Natural killer cell (primary cell): ENCODE measurements around the gene LIPG. TPM values are rescaled to one million over a fixed set of nuclear protein-coding genes. Genes with fewer than 3 reads are reported as not detected.

ENCODE experiments used
- ATAC-seq, 3 donors: fragments of 150-1000 bp in 2 of 3; fragments of 200-7000 bp in 1 of 3; cut with Tn5 transposase; 1 replicate in 1 of 3; 2 replicates in 2 of 3; pipeline ENCODE4 v1.10.0; 2021; ENCODE audit warnings: mild to moderate bottlenecking in 2 of 3, moderate library complexity in 2 of 3
- DNase-seq, 2 donors: peaks; one replicate each; pipeline versions ENCODE4 v3.0.0 to v3.0.0-alpha.2; 2013 to 2021; ENCODE audit warnings: mixed read lengths in 1 of 2
- H3K27ac ChIP-seq: one replicate; pipeline ENCODE4 v1.5.1; 2013; ENCODE audit warnings: mild to moderate bottlenecking, low read length
- H3K27me3 ChIP-seq: one replicate; pipeline ENCODE4 v1.6.1; 2013; ENCODE audit warnings: low read length; ENCODE audit not compliant: control insufficient read depth, insufficient read depth
- H3K36me3 ChIP-seq: one replicate; pipeline ENCODE4 v1.6.1; 2013; ENCODE audit warnings: low read length; ENCODE audit not compliant: control insufficient read depth, insufficient read depth
- H3K4me1 ChIP-seq: one replicate; pipeline ENCODE4 v1.6.1; 2013; ENCODE audit warnings: low read length; ENCODE audit not compliant: control insufficient read depth, insufficient read depth
- H3K4me3 ChIP-seq: one replicate; pipeline ENCODE4 v1.5.1; 2013; ENCODE audit warnings: low read length
- H3K9me3 ChIP-seq: one replicate; pipeline ENCODE4 v1.6.1; 2013; ENCODE audit warnings: low read length; ENCODE audit not compliant: control insufficient read depth, insufficient read depth
- H3K27ac Mint-ChIP-seq, 2 donors: one replicate each; pipeline ENCODE4 v1.8.0; 2022; ENCODE audit warnings: mild to moderate bottlenecking in 2 of 2, mixed read lengths in 2 of 2, moderate library complexity in 1 of 2
- H3K27me3 Mint-ChIP-seq, 2 donors: one replicate each; pipeline ENCODE4 v1.8.0; 2022; ENCODE audit warnings: low read depth in 2 of 2, mixed read lengths in 2 of 2
- H3K36me3 Mint-ChIP-seq: one replicate; pipeline ENCODE4 v1.8.0; 2022; ENCODE audit warnings: mixed read lengths
- H3K4me1 Mint-ChIP-seq, 2 donors: one replicate each; pipeline ENCODE4 v1.8.0; 2022; ENCODE audit warnings: mixed read lengths in 2 of 2
- H3K4me3 Mint-ChIP-seq: one replicate; pipeline ENCODE4 v1.8.0; 2022; ENCODE audit warnings: mild to moderate bottlenecking, moderate library complexity, mixed read lengths
- H3K9me3 Mint-ChIP-seq, 2 donors: one replicate each; pipeline ENCODE4 v1.8.0; 2022; ENCODE audit warnings: mixed read lengths in 2 of 2
- WGBS: methylation state at CpG from one replicate; pipeline ENCODE4 v1.1.7; 2013; ENCODE audit warnings: missing lambda C conversion rate; ENCODE audit not compliant: insufficient coverage; 5-methylcytosine and 5-hydroxymethylcytosine counted together
- intact Hi-C: fragments of 100-400 bp; cut with micrococcal nuclease; formaldehyde crosslinking; loops from one replicate; pipeline ENCODE4 v1.14.2; 2022
- total RNA-seq, 4 donors: library from RNA; stranded (reverse); fragments of 120-200 nt in 1 of 4; gene quantifications; one replicate each; pipeline versions ENCODE4 v1.2.3 to v1.2.4, GENCODE V29; 2013 to 2022
- TF ChIP-seq, protein P1 (sequence below): fragments of 200-600 bp; IDR thresholded peaks from one replicate; pipeline ENCODE4 v1.8.0; 2022; ENCODE audit warnings: antibody characterized with exemption

Gene LIPG
- total RNA-seq, 3 donors from 2014 or later (not counting 1 experiment from before 2014, with no cell fraction given): 0.48 TPM; not detected in 2

DNA sequence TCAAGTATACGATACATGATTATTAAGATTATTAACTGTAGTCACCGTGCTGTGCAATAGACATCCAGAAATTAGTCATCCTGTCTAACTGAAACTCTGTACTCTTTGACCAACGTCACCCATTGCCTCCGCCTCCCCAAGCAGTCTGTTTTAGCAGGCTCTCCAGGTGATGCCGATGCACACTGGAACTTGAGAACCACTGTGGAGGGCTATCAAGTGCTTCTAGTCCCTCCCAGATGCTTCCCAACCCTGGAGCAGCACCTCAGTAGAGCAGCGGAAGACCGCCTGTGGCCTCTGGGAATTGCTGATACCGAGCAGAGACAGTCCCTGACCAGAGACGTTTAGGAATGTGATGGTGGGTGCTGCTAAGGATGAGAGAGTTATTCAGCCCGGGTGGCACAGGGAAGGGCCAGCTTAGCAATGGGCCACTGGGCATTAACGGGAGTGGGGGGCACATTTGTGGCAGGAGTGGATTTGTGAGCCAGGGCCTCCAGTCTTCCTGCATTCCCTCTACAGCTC, 50.7 kb downstream of the LIPG start:
- Histone ChIP-seq H3K27me3 (no peaks in the 10 kb centered on the region), H3K27ac (no peak overlapping the region), H3K36me3 (no peaks in the 10 kb centered on the region), H3K9me3 (no peaks in the 10 kb centered on the region), H3K4me1 (no peaks in the 10 kb centered on the region), H3K4me3 (no peak overlapping the region)
- Mint-ChIP-seq H3K27ac (no peak overlapping the region), H3K4me1 (peaks cover 0 to 4% of the 10 kb centered on the region in 2 donors), H3K9me3 (no peaks in the 10 kb centered on the region), H3K36me3 (no peaks in the 10 kb centered on the region), H3K27me3 (peaks cover 0 to 13% of the 10 kb centered on the region in 2 donors), H3K4me3 (no peak overlapping the region)
- ATAC-seq (no peak), DNase-seq (no peak)
- 71% methylated on average over 11 of the region's 11 CpGs for WGBS
- intact Hi-C loops: no loop called here
- TF ChIP-seq, protein P1, sequence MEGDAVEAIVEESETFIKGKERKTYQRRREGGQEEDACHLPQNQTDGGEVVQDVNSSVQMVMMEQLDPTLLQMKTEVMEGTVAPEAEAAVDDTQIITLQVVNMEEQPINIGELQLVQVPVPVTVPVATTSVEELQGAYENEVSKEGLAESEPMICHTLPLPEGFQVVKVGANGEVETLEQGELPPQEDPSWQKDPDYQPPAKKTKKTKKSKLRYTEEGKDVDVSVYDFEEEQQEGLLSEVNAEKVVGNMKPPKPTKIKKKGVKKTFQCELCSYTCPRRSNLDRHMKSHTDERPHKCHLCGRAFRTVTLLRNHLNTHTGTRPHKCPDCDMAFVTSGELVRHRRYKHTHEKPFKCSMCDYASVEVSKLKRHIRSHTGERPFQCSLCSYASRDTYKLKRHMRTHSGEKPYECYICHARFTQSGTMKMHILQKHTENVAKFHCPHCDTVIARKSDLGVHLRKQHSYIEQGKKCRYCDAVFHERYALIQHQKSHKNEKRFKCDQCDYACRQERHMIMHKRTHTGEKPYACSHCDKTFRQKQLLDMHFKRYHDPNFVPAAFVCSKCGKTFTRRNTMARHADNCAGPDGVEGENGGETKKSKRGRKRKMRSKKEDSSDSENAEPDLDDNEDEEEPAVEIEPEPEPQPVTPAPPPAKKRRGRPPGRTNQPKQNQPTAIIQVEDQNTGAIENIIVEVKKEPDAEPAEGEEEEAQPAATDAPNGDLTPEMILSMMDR: no peak

DNA sequence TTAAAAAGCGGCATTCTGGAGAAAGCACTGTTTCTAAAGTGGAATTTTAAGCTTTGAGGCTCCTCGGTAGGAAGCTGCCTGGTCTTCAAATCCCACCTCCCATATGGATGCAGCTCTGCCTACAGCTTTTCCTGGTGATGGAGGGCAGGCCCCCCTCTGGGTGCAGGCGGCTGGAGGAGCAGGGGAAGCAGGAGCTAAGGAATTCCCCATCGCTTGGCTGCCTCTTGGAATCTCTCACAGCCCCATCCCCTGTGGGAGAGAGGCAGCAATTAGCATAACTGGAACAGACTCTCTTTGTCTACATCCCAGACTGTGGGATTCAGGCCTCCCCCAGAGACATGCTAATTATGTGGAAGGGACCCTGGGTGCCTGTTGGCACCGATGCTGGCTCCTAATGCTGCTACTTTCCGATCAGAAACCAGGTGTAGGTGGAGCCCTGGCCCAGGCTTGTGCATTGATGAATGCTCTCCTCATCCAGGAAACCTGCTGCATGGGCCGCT, 51.3 kb downstream of the LIPG start:
- DNase-seq: no peak
- intact Hi-C loops: no loop called here
- 62% methylated on average over 7 of the region's 7 CpGs for WGBS
- Mint-ChIP-seq H3K36me3 (no peaks in the 10 kb centered on the region), H3K27me3 (peaks cover 0 to 13% of the 10 kb centered on the region in 2 donors), H3K4me3 (no peak overlapping the region), H3K27ac (no peak overlapping the region), H3K9me3 (no peaks in the 10 kb centered on the region), H3K4me1 (peaks cover 0 to 4% of the 10 kb centered on the region in 2 donors)
- Histone ChIP-seq H3K4me3 (no peak overlapping the region), H3K27ac (no peak overlapping the region), H3K36me3 (no peaks in the 10 kb centered on the region), H3K9me3 (no peaks in the 10 kb centered on the region), H3K27me3 (no peaks in the 10 kb centered on the region), H3K4me1 (no peaks in the 10 kb centered on the region)
- TF ChIP-seq, protein P1: no peak
- no peak for ATAC-seq

DNA sequence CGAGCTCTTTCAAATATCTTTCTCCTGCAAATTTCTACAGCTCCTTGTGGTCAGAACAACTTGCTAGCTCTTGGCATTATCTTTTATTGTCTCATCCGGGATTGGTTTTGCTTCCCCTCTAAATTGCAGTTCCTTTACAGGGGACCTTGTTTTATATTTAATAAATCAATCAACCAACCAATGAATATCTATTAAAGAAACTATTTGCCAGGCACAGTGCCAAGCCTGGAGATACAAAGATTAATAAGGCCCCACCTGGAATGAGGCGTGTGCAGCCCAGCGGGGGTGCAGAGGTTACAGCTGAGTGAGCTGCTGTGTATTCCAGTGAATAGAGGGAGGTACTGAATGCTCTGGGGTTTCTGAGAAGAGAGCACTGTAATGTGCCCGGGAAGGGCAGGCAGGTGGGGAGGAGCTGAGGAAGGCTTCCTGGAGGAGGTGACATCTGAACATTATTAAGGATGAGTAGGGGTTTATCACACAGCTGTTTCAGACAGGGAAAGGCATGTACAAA, 51.8 kb downstream of the LIPG start:
- Histone ChIP-seq H3K4me3 (no peak overlapping the region), H3K9me3 (no peaks in the 10 kb centered on the region), H3K27me3 (no peaks in the 10 kb centered on the region), H3K4me1 (no peaks in the 10 kb centered on the region), H3K36me3 (no peaks in the 10 kb centered on the region), H3K27ac (no peak overlapping the region)
- H3K27me3 Mint-ChIP-seq: peaks cover 0 to 13% of the 10 kb centered on the region in 2 donors
- H3K4me1 Mint-ChIP-seq: peaks cover 0 to 4% of the 10 kb centered on the region in 2 donors
- no peaks in the 10 kb centered on the region for H3K9me3 Mint-ChIP-seq
- TF ChIP-seq, protein P1: no peak
- no peak for ATAC-seq
- DNase-seq: no peak
- intact Hi-C loops: no loop called here
- no peak overlapping the region for H3K4me3 Mint-ChIP-seq
- WGBS: 67% methylated on average over 5 of the region's 5 CpGs
- H3K27ac Mint-ChIP-seq: no peak overlapping the region
- H3K36me3 Mint-ChIP-seq: no peaks in the 10 kb centered on the region
